NCI-H748 (cell line): Measurements from ENCODE around the gene SPINK5.
"Not testable (repeated sequence)": the region's sequence is repeated elsewhere in the genome, so short reads cannot be mapped to it uniquely, and the experiment has no call there.

Source experiments
- DNase-seq: peaks from one replicate; lab custom pipeline; 2025; ENCODE audit not compliant: unreplicated experiment; lab: John Stamatoyannopoulos, UW

The SPINK5 gene, protein sequence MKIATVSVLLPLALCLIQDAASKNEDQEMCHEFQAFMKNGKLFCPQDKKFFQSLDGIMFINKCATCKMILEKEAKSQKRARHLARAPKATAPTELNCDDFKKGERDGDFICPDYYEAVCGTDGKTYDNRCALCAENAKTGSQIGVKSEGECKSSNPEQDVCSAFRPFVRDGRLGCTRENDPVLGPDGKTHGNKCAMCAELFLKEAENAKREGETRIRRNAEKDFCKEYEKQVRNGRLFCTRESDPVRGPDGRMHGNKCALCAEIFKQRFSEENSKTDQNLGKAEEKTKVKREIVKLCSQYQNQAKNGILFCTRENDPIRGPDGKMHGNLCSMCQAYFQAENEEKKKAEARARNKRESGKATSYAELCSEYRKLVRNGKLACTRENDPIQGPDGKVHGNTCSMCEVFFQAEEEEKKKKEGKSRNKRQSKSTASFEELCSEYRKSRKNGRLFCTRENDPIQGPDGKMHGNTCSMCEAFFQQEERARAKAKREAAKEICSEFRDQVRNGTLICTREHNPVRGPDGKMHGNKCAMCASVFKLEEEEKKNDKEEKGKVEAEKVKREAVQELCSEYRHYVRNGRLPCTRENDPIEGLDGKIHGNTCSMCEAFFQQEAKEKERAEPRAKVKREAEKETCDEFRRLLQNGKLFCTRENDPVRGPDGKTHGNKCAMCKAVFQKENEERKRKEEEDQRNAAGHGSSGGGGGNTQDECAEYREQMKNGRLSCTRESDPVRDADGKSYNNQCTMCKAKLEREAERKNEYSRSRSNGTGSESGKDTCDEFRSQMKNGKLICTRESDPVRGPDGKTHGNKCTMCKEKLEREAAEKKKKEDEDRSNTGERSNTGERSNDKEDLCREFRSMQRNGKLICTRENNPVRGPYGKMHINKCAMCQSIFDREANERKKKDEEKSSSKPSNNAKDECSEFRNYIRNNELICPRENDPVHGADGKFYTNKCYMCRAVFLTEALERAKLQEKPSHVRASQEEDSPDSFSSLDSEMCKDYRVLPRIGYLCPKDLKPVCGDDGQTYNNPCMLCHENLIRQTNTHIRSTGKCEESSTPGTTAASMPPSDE

DNA sequence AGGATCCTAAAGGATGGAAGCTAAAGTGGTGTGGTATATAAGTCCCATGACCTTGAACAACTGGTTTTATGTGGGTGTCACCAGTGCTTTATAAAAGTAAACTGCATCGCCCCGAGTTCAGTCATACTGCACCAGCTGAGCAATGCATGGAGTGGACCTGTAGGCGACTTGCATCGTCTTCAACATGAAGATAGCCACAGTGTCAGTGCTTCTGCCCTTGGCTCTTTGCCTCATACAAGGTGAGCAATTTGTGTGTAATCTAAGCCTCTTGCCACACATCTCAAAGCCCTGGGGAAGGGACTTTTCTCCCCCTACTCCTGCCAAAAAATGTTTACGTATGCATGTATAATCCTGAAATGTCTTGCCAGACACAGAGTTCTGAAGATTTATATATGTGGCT lies at the start of gene SPINK5:
Gene SPINK5 (plus strand): TSS at position 120 of the 400 bp plus-strand sequence. CDS start 65 bp downstream, at position 185.
- DNase-seq, result no peak

DNA sequence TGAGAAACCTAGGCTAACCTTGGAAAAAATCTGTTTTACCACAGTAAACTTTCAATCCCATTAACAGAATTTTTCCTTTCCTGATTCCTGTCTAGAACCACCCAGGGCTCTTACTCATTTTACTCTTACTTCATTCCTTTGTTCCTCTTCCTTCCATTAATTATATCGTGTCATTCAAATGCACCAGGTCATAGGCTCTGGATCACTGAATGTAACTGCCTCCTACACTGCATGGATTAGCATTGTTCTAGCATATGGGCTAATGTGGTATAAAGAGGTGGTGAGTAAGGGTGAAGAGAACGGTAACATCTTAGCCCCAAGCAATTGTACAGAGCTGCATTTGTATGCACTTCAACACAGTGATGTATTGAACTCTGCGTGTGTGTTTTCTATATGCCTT lies 49.5 kb upstream of the SPINK5 start:
- no peak for DNase-seq

DNA sequence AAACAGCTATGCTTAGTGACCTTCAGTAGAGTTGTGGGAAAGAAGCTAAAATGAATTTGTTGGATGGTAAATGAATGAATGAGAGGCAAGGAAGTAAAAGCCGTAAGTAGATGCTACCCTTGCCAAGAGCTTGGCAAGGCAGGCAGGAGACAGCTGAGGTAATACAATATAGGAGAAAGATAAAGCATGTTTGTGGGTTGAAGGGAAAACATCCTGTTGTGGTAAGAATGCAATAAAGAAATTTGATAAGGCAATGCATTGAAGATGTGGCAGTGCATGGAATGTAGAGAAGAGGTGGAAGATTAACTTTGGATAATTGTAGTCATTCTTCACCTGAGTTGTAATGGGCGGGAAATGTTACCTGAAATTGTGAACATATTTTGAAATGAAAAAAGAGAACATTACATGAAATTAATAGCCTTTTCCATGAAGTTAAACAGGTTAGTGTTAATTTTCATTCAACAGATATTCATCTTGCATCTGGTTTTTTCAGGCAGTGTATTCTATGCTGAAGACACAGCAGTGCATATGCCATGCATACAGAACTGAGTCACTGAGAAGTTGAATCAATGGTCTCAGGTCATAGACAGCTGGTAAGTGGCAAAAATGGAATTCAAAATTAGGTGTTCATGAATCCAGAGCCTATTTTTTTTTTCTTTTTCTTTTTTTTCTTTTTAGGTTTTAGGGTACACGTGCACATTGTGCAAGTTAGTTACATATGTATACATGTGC lies 43.4 kb upstream of the SPINK5 start:
- no peak for DNase-seq

DNA sequence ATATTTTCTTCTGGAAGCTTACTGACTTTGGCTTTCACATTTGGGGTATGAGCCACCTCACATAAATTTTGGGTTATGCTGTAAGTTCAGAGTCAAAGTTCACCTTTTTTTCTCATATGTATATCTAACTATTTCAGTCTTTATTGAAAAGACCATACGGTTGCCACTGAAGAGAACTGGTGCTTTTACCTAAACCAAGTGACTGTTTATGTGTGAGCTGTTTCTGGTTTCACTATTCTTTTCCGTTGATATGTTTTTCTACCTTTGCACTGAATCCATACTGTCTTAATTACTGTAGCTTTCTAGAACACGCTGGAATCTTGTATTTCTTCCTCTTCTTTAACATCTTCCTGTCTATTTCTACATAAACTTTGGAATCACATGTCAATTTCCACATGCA lies 36.3 kb upstream of the SPINK5 start:
- DNase-seq, result no peak

DNA sequence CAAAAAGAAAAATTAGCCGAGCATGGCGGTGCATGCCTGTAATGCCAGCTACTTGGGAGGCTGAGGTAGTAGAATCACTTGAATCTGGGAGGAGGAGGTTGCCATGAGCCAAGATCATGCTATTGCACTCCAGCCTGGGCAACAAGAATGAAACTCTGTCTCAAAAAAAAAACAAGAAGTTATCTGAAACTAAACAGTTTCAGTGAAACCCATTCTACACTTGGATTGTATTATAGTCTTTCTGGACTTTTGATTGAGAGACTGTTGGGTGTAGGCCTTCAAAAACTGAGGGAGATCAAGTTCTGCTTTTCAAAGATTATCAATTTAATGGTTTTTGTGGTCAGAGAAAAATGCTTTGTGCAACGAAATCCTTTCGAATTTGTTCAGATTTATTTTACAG lies 34.6 kb upstream of the SPINK5 start:
- DNase-seq, result no peak

DNA sequence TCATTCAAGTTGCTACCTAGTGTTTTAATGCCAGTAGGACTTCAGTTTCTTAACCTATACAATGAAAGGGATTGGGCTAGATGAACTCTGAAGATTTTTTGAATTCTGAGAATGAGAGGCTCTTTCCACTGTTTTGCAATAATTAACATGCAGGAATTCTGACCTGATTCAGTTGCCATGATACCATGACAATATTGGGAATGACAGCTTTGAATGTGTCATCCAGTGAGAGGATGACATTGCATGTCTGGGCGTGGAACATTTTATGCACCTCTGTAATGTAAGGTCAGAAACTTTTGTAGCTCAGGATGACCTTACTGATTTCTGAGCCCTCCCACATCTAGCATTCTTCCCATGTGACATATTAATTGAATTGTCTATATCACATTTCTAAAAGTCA lies 30.6 kb upstream of the SPINK5 start:
- DNase-seq, result no peak

DNA sequence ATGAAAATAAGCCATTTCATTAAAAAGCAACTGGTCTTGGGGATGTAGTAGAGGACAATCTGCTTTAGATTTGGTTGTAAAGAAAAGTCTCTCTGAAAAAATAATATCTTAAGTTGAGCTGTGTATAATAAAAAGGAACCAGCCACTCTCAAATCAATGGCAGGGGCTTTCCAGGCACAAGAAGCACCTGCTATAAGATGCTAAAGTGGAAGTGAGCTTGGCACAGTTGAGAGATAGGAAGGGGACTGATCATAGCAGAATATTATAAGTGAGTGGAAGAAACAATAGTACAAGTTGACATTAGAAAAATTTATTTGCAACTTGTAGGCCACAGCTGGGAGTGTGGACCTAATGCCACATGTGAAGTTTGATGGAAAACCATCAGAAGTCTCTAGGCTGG lies 28.1 kb upstream of the SPINK5 start:
- DNase-seq, result no peak

DNA sequence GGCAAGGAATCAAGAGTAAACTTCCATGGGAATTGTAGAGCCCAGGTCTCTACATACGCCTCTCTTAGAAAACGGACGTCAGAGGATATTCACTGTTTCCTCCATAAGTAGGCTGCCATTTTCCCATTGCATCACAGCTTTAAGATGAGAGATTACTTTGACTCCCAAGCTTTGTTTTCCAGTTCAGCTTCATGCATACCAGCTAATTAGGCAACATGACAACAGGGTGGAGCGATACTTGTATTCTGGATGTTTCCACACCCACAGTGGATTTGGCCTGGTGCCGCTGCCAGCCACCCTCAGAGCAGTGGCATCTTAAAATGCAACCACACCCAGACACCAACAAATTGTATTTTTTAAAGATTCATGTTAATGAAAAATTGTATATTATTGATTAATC lies 20.9 kb upstream of the SPINK5 start:
- no peak for DNase-seq

DNA sequence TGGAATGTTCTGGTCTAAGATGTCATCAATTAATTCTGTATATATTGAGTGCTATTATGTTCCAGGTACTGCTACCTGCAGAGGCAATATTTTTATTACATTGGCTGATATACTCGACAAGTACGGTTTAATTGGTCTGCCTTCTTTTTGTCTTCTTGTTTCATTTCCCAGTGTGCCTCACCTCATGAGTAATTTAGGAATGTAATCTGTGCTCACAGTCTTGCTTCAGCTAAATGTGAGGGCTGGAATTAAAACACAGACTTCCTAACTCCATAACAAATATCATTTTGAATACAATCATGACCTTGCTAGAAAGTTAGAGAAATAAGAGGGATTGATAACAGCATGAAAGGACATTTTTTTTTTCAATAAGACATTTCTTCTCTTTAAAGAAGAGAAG lies 20.1 kb upstream of the SPINK5 start:
- DNase-seq, result no peak

DNA sequence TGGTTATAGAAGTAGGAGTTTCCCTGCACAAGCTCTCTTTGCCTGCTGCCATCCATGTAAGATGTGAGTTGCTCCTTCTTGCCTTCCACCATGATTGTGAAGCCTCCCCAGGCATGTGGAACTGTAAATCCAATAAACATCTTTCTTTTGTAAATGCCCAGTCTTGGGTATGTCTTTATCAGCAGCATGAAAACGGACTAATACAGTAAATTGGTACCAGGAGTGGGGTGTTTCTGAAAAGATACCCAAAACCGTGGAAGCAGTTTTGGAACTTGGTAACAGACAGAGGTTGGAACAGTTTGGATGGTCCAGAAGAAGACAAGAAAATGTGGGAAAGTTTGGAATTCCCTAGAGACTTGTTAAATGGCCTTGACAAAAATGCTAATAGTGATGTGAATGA lies 8.6 kb upstream of the SPINK5 start:
- not testable (repeated sequence) for DNase-seq

DNA sequence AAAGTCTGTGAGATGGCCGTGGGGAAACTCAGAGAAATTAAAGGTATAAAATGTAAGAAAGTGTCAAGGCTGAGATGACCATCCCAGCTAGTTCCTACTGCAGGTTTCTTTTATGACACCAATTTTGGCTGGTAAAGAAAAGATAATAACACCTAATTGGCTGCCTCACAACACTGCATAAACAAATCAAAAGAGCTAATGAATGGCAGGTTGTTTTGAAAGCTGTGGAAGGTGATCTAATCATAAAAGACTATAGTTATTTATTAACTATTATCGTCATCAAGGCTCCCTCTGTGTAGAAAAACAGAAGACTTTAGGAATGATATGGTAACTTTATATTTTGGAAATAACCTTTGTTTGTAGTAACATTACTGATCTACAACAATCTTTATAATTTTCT lies 3.5 kb upstream of the SPINK5 start:
- peak; percentile 46 for DNase-seq

DNA sequence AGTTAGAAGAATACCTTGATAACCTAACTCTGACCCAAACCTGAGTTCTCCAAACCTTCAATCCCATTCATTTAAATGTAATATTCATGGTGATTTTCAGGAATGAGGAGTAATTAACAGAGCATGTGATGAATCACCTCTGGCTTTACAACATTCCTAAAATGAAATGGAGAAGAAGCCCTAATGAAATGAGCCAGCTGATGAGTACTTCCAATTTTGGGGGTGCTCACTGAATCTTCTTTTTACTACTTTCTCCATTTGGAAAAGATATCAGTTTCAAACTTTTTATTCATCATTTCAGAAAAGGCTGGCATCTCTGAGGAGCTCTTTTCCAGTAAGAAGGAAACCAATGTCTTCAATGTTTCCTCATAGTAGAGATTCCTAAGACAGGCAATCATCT lies 2.9 kb upstream of the SPINK5 start:
- no peak for DNase-seq

DNA sequence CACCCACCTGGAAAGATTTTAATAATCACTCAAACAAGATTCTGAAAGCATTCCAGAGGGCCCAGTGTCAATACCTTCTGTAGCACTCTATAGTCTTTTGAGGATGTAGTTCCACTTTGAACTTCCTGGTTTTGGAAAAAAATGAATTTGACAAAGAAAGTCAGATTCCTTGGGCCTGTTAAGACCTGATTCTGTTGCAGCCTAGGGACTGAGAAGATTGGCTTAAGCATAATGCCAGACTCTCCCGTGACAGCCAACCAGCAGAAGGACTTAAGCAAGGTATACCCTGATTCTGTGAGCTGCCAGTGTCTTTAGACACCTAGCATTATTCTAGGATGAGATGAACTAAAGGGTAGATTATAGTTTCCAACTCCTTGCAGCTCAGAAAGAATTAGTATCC lies 6.8 kb downstream of the SPINK5 start:
- DNase-seq, result no peak

DNA sequence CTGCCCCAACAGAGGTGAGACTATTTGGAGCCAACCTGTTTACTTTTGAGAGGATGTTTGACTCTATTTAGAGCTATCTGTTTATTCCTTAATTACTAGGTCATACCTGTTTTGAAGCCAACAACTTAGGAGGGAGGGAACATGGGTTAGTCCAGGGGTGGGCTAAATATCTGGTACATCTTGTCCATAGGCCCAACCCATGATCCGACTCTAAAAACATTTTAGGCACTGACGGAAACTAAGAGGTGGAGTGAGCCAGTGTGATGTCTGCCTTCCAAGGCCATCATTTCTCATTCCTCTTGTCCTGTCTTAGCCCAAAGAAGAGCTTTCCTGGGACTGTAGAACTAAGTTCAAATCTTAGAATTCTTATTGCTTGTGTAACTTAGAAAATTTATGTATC lies 8.4 kb downstream of the SPINK5 start:
- DNase-seq, result no peak

DNA sequence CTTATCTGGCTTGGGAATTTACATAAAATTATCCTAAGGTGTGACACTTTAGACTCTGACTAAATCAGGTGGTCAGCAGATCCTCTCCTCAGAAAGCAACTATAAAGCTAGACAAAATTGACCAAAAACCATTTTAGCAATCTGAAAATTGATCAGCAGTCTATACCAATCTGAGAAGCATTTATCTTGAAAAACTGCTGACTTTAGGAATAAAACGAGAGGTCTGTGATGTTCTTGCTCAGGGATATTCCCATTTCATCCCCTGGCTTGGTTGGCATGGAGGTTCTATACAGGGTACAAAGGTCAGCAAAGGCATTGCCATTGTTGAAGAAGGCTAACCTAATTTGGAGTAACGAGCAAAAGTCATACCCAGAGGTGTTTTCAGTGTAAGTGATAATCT lies 11.7 kb downstream of the SPINK5 start:
- no peak for DNase-seq

DNA sequence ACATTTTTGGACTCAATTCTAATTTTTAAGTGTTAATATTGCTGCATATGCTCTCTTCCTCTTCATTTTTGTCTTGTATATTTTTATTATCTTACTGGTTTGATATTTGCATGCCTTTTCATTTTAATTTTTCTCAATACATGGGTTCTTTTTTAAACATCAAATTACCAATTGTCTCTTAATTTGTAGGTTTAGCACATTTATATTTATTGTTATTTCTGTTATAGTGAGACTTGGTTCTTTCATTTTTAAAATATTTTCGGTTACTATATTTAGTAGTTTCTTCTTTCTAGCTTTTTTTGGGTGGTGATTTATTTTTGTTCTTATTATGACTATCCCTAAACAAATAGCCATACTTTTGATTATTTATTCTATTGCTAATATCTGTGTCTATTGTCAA lies 19.4 kb downstream of the SPINK5 start:
- DNase-seq, result no peak

DNA sequence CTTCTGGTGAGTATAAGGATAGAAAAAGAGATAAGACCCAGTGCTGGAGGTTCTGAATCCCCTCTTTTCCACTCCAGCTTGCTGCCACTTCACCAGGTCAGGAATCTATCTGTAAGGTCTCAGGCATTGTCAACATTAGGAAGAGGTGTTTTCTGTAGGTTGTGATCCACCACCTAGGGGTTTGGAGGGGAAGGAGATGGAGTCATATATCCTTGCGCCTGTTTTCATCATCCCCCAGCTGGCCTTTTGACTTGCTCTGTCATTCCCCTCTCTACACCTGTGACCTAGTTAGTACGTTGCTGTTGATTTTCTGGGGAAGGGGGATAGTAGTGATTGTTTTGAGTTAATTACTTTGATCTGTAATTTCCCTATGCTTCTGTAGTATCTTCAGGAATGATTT lies 20.5 kb downstream of the SPINK5 start:
- no peak for DNase-seq

DNA sequence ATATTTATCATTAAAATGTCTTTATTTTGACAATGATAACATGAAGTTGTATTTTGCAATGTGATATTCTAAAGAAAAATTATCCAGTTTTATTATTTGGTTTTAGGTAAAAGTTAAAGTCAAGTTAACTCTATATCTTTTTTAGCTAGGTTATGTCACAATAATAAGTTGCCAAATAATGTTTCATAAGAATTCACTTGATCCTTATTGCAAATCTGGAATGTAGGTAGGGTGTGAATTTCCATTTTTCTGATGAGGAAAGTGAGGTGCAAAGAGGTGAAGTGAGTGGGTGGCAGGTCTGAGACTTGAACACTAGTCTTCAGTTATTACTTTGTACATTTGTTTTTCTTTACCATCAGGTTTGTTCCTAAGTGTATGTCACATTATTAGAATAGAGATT lies 21.5 kb downstream of the SPINK5 start:
- no peak for DNase-seq

DNA sequence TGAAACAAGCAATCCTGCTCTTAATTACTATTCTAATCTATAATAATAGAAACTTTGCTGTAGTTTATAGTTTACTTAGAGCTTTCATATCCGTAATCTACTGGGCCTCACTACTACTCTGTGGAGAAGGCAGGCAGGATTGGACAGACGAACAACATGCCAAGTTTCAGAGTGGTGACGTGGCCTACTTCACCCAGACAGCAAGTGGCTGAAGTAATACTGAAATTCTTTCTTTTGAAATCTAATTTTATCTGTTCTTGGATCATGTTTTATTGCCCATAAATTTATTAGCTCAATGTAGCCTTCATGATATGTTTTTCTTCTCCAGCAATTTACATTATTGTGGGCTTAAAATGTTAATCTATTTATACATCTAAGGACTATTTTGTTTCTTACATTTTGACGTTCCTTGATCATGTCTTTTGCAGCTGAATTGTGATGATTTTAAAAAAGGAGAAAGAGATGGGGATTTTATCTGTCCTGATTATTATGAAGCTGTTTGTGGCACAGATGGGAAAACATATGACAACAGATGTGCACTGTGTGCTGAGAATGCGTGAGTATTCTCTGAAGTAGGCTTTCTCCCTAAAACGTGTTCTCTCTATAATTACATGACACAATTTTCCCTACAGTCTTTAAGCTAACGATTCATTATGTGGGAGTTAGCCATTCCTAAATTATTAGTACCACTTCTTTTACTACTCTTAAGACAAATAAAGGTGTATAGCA lies 22.4 kb downstream of the SPINK5 start:
- no peak for DNase-seq

DNA sequence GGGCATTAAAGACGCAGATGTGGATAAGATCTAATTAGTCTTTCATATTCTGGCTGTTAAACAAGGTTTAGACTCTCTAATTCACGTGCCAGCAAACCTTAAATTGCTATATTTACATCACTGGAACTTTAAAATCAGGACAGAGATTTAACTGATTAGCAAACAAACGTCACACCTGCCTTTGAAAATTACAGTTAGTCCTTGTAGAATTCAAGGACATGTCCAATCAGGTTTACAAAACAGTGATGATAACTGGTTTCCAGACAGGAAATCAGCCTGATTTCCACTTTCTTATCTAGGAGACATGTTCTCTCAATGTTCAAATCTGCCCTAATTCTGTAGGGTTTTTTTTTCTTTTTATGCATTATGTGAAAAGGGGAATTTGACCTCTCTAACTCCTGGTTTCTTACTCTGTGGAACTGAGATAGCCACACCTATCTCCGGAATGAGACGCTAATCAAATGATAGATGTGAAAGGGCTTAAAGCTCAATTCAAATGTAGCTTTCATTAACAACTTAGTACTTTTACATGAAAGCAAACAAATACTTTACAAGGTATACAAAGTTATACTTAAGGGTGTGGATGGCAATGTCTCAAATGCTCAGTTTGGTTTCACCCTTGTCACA lies 26.5 kb downstream of the SPINK5 start:
- DNase-seq, result peak; percentile 47
